Heart left ventricle (tissue), 16 donors: ENCODE results near the gene ZNF830. TPM values are rescaled to one million over a fixed set of nuclear protein-coding genes. Genes with fewer than 3 reads are reported as not detected.
A peak's percentile ranks its signal among the peaks of the same experiment; 100 is the strongest.

Experiments used
- ATAC-seq, 4 donors: fragments of 200-7000 bp; cut with Tn5 transposase; one replicate each; pipeline ENCODE4 v1.9.1; 2020 to 2022; ENCODE audit warnings: moderate library complexity in 4 of 4, mild to moderate bottlenecking in 3 of 4, moderate number of reproducible peaks in 1 of 4
- DNase-seq, 5 donors: peaks; one replicate each; pipeline ENCODE4 v3.0.0-alpha.2; 2020
- H3K27ac ChIP-seq, 12 donors: fragments of 200-600 bp; sonication (generic) in 4 of 12; one replicate each; pipeline versions ENCODE4 v1.5.0 to v1.8.0; 2016 to 2022; ENCODE audit warnings: mild to moderate bottlenecking in 2 of 12
- H3K27me3 ChIP-seq, 9 donors: fragments of 200-600 bp; sonication (generic) in 2 of 9; one replicate each; pipeline versions ENCODE4 v1.5.1 to v1.8.0; 2016 to 2022; ENCODE audit warnings: mild to moderate bottlenecking in 3 of 9
- H3K36me3 ChIP-seq, 9 donors: fragments of 200-600 bp; sonication (generic) in 2 of 9; one replicate each; pipeline versions ENCODE4 v1.5.0 to v1.8.0; 2018 to 2022; ENCODE audit warnings: mild to moderate bottlenecking in 2 of 9
- H3K4me1 ChIP-seq, 12 donors: fragments of 200-600 bp; sonication (generic) in 4 of 12; one replicate each; pipeline versions ENCODE4 v1.5.0 to v1.8.0; 2016 to 2022; ENCODE audit warnings: mild to moderate bottlenecking in 3 of 12
- H3K4me3 ChIP-seq, 12 donors: fragments of 200-600 bp; sonication (generic) in 4 of 12; one replicate each; pipeline versions ENCODE4 v1.5.0 to v1.8.0; 2017 to 2022; ENCODE audit warnings: mild to moderate bottlenecking in 9 of 12, moderate library complexity in 4 of 12
- H3K9me3 ChIP-seq, 12 donors: fragments of 200-600 bp; sonication (generic) in 4 of 12; one replicate each; pipeline versions ENCODE4 v1.5.0 to v1.8.0; 2016 to 2022; ENCODE audit warnings: mild to moderate bottlenecking in 1 of 12
- CTCF ChIP-seq, 12 donors: fragments of 200-600 bp; sonication (generic) in 4 of 12; IDR thresholded peaks; one replicate each; pipeline versions ENCODE4 v1.5.0 to v1.8.0; 2018 to 2022; ENCODE audit warnings: antibody characterized with exemption in 12 of 12, mild to moderate bottlenecking in 5 of 12
- POLR2A ChIP-seq, 2 donors: fragments of 450-650 bp; IDR thresholded peaks; one replicate each; pipeline ENCODE4 v1.6.1; 2017; ENCODE audit warnings: antibody characterized with exemption in 2 of 2, mild to moderate bottlenecking in 2 of 2, moderate library complexity in 2 of 2
- WGBS, 4 donors: extraction: QIAGEN DNeasy Blood & Tissue Kit in 2 of 4; methylation state at CpG; one replicate each; pipeline versions ENCODE4 v1.1.5 to v1.1.7; 2013 to 2018; 5-methylcytosine and 5-hydroxymethylcytosine counted together
- intact Hi-C, 10 donors: fragments of 100-400 bp; cut with DNase I; formaldehyde crosslinking; loops; one replicate each; pipeline versions ENCODE4 v1.11.1 to v1.14.2; 2022
- polyA plus RNA-seq, 2 donors: library from polyadenylated mRNA; stranded (reverse); fragments of 200-250 nt; gene quantifications; one replicate each; pipeline ENCODE4 v1.2.3, GENCODE V29; 2013
- total RNA-seq, 9 donors: library from RNA; depleted of rRNA in 2 of 9; stranded (reverse); fragments of >200 nt in 2 of 9; fragmentation: NEBNext Ultra II Directional in 3 of 9; extraction: Animal tissue kit (Norgen Biotek cat#: 25700) in 3 of 9; gene quantifications; one replicate each; pipeline versions ENCODE4 v1.1.0 to v1.2.4, GENCODE V29; 2016 to 2023
- donor health status: ischemic (EF 13 %, LVEDD 7.1; RV severe dilation, severe dysfunction).
- donor health status: healthy with polysubstance abuse.
- donor health status: DM: no; HTN: yes; CAD: no.
- donor health status: DM: no; HTN: no; CAD: no.
- donor health status: ischemic (EF 25% LVEDD 6.9; RV normal size, moderate dysfunction).
- donor health status: ischemic (EF 25% LVEDD 5.7; RV mildly dilated, moderate dysfunction).
- donor health status: healthy.
- donor health status: DM: yes; HTN: yes; CAD: no.
- donor health status: ischemic (EF 35%, LVEDD 5.7; RV mildly dilated, moderate dysfunction).
- donor health status: nonischemic (EF 11% LVEDD 7.7; RV severe dilation, severe dysfunction).
- donor health status: DM: yes; HTN: yes; CAD: no.
- donor health status: PGD.
- donor health status: ischemic (EF 29% LVEDD 5.4; RV normal size, mild dysfunction).
- donor health status: nonischemic (EF 23%, LVEDD 6.1; RV moderate dilation, normal function).

The ZNF830 gene
- total and polyA plus RNA-seq, 11 donors = 5.4 to 10.1 (median 7.9) TPM

DNA sequence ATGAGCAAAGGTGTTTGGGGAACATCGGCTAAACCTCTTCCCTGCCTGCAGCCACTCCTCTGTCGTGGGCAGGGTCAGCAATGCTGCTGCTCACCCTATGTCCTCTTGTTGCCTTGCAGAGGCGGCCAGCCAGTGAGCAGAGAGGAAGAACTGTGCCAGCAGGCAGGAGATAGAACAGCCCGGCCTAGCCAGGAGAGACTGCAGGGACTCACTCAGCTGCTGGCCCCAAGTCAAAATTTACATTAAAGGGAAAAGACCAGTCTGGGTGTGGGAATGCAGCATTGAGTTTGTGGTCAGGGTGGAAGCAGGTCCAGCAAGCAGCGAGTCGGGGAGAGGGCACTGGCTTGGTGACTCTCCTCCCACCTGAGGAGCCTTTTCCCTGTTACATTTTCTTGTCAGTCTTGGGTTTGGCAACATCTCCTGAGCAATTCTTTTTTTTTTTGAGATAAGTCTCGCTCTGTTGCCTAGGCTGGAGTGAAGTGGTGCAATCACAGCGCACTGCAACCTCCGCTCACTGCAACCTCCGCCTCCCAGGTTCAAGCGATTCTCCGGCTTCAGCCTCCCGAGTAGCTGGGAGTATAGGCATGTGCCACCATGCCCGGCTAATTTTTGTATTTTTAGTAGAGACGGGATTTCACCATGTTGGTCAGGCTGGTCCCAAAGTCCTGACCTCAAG, 41.7 kb downstream of the ZNF830 start:
- H3K36me3 ChIP-seq = peaks cover 0 to 89% (median 74%) of the 10 kb centered on the region in 9 donors
- H3K4me3 ChIP-seq = no peak overlapping the region
- peak overlapping the region in 9 of 12 donors; percentile 3 to 66 (median 38) for H3K27ac ChIP-seq
- intact Hi-C loops = loop anchor here in 1 of 10 donors (5.0 kb wide), 1 partner anchor 114 kb away; the partner anchor contains the start of gene RAD51D
- peaks cover 0 to 28% (median 2%) of the 10 kb centered on the region in 12 donors for H3K4me1 ChIP-seq
- DNase-seq = peak in 4 of 5 donors; percentile 49 to 82 (median 64)
- ATAC-seq = peak; percentile 88 to 90 (median 88)
- H3K9me3 ChIP-seq = no peaks in the 10 kb centered on the region
- 68 to 77% (median 70%) methylated on average over 15 of the region's 15 CpGs for WGBS, 4 donors
- TF ChIP-seq CTCF (IDR thresholded peaks at IDR 0.05) (no peak), POLR2A (IDR thresholded peaks at IDR 0.05) (no peak)
- no peaks in the 10 kb centered on the region for H3K27me3 ChIP-seq

DNA sequence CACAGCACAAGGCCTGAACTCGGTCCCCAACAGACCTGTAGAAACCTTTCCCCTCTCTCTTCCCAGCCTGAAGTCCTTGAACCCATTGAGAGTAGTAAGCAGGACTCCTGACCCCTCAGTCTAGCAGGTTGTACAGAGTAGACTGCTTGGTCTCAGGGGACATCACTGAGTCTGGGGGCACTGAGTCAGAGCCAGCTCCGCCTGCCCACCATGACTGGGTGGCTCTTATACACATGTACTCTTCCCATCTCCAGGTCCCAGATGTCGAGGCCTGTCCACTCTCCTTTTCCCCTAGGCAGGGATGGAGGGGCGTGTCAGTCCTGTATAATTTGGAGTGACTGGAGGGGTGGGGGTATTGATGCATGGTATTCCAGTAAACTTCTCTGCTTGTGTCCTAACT, 42.4 kb downstream of the ZNF830 start:
- Histone ChIP-seq H3K4me1 (peaks cover 0 to 23% (median 2%) of the 10 kb centered on the region in 12 donors), H3K27me3 (no peaks in the 10 kb centered on the region), H3K4me3 (no peak overlapping the region), H3K9me3 (no peaks in the 10 kb centered on the region), H3K27ac (peak overlapping the region in 3 of 12 donors; percentile 3 to 66 (median 26)), H3K36me3 (peaks cover 0 to 89% (median 72%) of the 10 kb centered on the region in 9 donors)
- intact Hi-C loops = loop anchor here in 1 of 10 donors (5.0 kb wide), 1 partner anchor 114 kb away; the partner anchor contains the start of gene RAD51D
- DNase-seq (no peak), ATAC-seq (no peak)
- TF ChIP-seq POLR2A (IDR thresholded peaks at IDR 0.05) (no peak), CTCF (IDR thresholded peaks at IDR 0.05) (no peak)
- 91 to 96% (median 93%) methylated on average over 4 of the region's 4 CpGs for WGBS, 4 donors

- no peaks in the 10 kb centered on the region for H3K27me3 ChIP-seq
- no peaks in the 10 kb centered on the region for H3K9me3 ChIP-seq
- 67 to 93% (median 88%) methylated on average over 4 of the region's 4 CpGs for WGBS, 4 donors
- intact Hi-C loops = no loop called here
- H3K36me3 ChIP-seq = peaks cover 0 to 89% (median 71%) of the 10 kb centered on the region in 9 donors
- H3K27ac ChIP-seq = no peak overlapping the region
- peaks cover 0 to 21% (median 2%) of the 10 kb centered on the region in 12 donors for H3K4me1 ChIP-seq
- ATAC-seq (no peak), DNase-seq (no peak)
- no peak for TF ChIP-seq CTCF (IDR thresholded peaks at IDR 0.05)
- H3K4me3 ChIP-seq = no peak overlapping the region
These were observed 45.0 kb downstream of the ZNF830 start for GRCh38 chr17:35006345-35006744.

- peaks cover 0 to 15% (median 2%) of the 10 kb centered on the region in 12 donors for H3K4me1 ChIP-seq
- intact Hi-C loops = no loop called here
- H3K4me3 ChIP-seq = no peak overlapping the region
- H3K36me3 ChIP-seq = peaks cover 0 to 89% (median 71%) of the 10 kb centered on the region in 9 donors
- no peak overlapping the region for H3K27ac ChIP-seq
- no peak for DNase-seq
- TF ChIP-seq CTCF (IDR thresholded peaks at IDR 0.05) = no peak
- no peaks in the 10 kb centered on the region for H3K9me3 ChIP-seq
- WGBS, 4 donors = 38 to 90% (median 61%) methylated on average over 1 of the region's 1 CpG
- H3K27me3 ChIP-seq = no peaks in the 10 kb centered on the region
- ATAC-seq = no peak
These were observed 45.6 kb downstream of the ZNF830 start for GRCh38 chr17:35006961-35007360.
